PFSK-1 (cell line): ENCODE measurements around the gene C2orf74.

ENCODE experiments used
- FOXP2 ChIP-seq: optimal IDR thresholded peaks from 2 replicates; pipeline ENCODE3; 2011; ENCODE audit warnings: borderline replicate concordance, control low read depth, inconsistent platforms; ENCODE audit not compliant: insufficient read depth; ENCODE audit errors: extremely low read length, extremely low read depth
- POLR2AphosphoS5 ChIP-seq: IDR thresholded peaks from 2 replicates; pipeline ENCODE4 v1.6.1; 2012; ENCODE audit warnings: low read depth, mild to moderate bottlenecking, control low read depth, low read length, moderate library complexity
- SIN3A ChIP-seq: IDR thresholded peaks from 2 replicates; pipeline ENCODE4 v1.6.1; 2012; ENCODE audit warnings: mild to moderate bottlenecking, low read length, moderate library complexity, borderline replicate concordance; ENCODE audit not compliant: insufficient read depth
- TAF1 ChIP-seq: IDR thresholded peaks from 2 replicates; pipeline ENCODE4 v1.6.1; 2012; ENCODE audit warnings: low read length, control low read depth, borderline replicate concordance; ENCODE audit not compliant: insufficient read depth
- TF ChIP-seq, protein P1 (sequence below), 2 experiments: IDR thresholded peaks; 2 replicates each; pipeline versions ENCODE4 v1.6.1 to v1.8.0; 2011 to 2012; ENCODE audit warnings: low read depth in 2 of 2, low read length in 2 of 2, control low read depth in 1 of 2, inconsistent platforms in 1 of 2, mild to moderate bottlenecking in 1 of 2, moderate library complexity in 1 of 2; ENCODE audit not compliant: insufficient read depth in 1 of 2

C2orf74 gene

DNA sequence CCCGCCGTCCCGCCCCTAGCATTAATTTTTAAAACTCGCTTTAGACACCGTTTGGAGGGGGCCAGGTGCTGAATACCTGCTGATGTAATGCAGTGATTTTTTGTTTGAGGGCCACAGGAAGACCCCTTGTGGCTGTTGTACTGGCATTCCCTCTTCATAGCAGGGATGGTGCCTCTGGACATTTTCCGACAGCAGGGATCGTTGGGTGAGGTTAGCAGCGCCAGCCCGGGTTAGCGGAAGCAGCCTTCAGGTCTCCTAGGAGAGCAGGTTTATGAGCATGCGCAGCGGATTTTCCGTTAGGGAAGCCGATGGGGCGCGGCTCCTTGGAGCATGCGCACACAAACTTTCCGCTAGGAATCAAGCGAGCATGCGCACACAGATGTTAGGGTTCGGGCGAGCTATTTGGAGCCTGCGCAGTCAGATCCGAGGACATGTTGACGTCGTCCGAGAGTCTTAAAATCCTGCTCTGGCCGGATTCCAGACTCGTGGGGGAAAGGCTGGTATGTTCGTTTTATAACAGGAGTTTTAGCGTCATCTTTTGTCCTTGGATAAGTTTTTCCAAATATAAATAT lies 17.2 kb upstream of the C2orf74 start:
- peak; percentile 35 for TF ChIP-seq FOXP2
- TF ChIP-seq, protein P1, sequence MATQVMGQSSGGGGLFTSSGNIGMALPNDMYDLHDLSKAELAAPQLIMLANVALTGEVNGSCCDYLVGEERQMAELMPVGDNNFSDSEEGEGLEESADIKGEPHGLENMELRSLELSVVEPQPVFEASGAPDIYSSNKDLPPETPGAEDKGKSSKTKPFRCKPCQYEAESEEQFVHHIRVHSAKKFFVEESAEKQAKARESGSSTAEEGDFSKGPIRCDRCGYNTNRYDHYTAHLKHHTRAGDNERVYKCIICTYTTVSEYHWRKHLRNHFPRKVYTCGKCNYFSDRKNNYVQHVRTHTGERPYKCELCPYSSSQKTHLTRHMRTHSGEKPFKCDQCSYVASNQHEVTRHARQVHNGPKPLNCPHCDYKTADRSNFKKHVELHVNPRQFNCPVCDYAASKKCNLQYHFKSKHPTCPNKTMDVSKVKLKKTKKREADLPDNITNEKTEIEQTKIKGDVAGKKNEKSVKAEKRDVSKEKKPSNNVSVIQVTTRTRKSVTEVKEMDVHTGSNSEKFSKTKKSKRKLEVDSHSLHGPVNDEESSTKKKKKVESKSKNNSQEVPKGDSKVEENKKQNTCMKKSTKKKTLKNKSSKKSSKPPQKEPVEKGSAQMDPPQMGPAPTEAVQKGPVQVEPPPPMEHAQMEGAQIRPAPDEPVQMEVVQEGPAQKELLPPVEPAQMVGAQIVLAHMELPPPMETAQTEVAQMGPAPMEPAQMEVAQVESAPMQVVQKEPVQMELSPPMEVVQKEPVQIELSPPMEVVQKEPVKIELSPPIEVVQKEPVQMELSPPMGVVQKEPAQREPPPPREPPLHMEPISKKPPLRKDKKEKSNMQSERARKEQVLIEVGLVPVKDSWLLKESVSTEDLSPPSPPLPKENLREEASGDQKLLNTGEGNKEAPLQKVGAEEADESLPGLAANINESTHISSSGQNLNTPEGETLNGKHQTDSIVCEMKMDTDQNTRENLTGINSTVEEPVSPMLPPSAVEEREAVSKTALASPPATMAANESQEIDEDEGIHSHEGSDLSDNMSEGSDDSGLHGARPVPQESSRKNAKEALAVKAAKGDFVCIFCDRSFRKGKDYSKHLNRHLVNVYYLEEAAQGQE (IDR thresholded peaks at IDR 0.05; ENCODE audit: insufficient read depth in 1 of 2, low read depth in 2 of 2, low read length in 2 of 2) = 0 out of 4 replicates have a peak, but pooled peaks of 1 of the 2 experiments have one; percentile 7
- TF ChIP-seq TAF1 = peak; percentile 19; the same call in 1 of the 2 replicates
- peak; percentile 87 for TF ChIP-seq POLR2AphosphoS5
- TF ChIP-seq SIN3A = no peak

DNA sequence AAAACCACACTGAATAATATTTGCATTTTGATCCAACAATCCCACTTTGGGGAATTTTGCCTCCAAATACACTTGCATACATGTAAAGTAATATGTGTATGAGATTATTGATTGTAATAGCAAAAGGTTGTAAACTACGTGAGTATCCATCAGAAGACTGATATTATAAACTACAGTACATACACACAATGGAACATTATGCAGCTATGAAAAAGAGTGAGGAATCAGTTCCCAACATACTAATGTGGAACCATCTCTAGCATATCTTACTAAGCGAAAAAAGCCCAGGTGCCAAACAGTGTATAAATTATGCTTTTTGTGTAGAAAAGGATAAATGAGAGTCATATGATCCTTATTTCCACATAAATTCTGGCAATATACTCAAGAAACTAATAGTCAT lies 16.0 kb upstream of the C2orf74 start:
- TF ChIP-seq TAF1 = no peak
- TF ChIP-seq, protein P1 (IDR thresholded peaks at IDR 0.05; ENCODE audit: insufficient read depth in 1 of 2, low read depth in 2 of 2, low read length in 2 of 2) = no peak

DNA sequence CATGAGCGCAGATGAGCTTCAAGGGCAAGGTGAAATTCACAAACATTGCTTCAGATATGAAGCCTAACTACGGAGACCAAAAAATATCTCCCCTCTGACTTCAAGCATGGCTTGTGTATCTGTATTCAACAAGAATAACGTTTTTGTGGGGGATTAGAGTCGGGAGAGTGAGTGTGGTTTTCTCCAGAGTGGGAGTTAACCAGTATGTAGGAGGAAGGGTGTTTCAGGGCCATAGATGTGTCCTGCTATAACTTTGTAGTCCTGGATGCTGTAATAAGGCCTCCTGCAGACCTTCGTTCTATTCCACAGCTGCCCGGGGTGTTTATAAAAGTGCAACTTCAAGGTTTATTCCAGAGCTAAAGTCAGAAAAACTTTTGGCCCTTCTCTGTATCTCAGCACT lies 12.9 kb upstream of the C2orf74 start:
- TF ChIP-seq, protein P1 (IDR thresholded peaks at IDR 0.05; ENCODE audit: insufficient read depth in 1 of 2, low read depth in 2 of 2, low read length in 2 of 2) = no peak
- no peak for TF ChIP-seq TAF1
- no peak for TF ChIP-seq POLR2AphosphoS5
- no peak for TF ChIP-seq SIN3A
- no peak for TF ChIP-seq FOXP2

DNA sequence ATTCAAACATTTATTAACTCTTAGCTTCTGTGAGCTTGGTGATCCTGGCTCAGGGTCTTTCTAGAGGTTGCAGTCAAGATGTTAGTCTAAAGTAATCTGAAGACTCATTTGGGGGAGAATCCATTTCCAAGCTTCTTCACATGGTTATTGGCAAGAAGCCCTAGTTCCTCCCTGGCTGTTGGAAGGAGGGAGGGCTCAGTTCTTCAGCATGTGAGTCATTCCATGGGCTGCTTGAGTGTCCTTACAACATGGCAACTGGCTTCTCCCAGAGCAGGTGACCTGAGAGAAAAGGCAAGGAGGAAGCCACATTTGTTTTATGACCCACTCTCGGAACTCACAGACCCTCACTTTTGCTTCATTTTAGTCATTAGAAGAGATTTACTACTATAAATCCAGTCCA lies 10.6 kb upstream of the C2orf74 start:
- TF ChIP-seq, protein P1 (IDR thresholded peaks at IDR 0.05; ENCODE audit: insufficient read depth in 1 of 2, low read depth in 2 of 2, low read length in 2 of 2) = no peak
- no peak for TF ChIP-seq TAF1
- no peak for TF ChIP-seq SIN3A
- no peak for TF ChIP-seq FOXP2
- no peak for TF ChIP-seq POLR2AphosphoS5
